Measurements from ENCODE around the gene ARHGAP12.

ARHGAP12 gene

GRCh38 chr10:31822616-31823318 lies 105.9 kb downstream of the ARHGAP12 start:
- no peak overlapping the region for H3K4me3 ChIP-seq (ENCODE audit: low read length)
- no peaks in the 10 kb centered on the region for H3K27me3 ChIP-seq (ENCODE audit: control insufficient read depth, low read length)
- H3F3A ChIP-seq (ENCODE audit: control insufficient read depth, insufficient read depth) = no peaks in the 10 kb centered on the region
- H3K27ac ChIP-seq (ENCODE audit: low read depth, low read length) = no peak overlapping the region
- no peaks in the 10 kb centered on the region for H3K79me2 ChIP-seq (ENCODE audit: control insufficient read depth, low read length)
- no peak overlapping the region for H3K4me2 ChIP-seq (ENCODE audit: low read length)
- H3K4me1 ChIP-seq (ENCODE audit: control insufficient read depth, low read length) = no peaks in the 10 kb centered on the region
- no peaks in the 10 kb centered on the region for H3K36me3 ChIP-seq (ENCODE audit: control insufficient read depth, low read length)
- H4K20me1 ChIP-seq (ENCODE audit: control insufficient read depth, insufficient read depth, low read depth, low read length) = no peaks in the 10 kb centered on the region
- TF ChIP-seq, protein P1, sequence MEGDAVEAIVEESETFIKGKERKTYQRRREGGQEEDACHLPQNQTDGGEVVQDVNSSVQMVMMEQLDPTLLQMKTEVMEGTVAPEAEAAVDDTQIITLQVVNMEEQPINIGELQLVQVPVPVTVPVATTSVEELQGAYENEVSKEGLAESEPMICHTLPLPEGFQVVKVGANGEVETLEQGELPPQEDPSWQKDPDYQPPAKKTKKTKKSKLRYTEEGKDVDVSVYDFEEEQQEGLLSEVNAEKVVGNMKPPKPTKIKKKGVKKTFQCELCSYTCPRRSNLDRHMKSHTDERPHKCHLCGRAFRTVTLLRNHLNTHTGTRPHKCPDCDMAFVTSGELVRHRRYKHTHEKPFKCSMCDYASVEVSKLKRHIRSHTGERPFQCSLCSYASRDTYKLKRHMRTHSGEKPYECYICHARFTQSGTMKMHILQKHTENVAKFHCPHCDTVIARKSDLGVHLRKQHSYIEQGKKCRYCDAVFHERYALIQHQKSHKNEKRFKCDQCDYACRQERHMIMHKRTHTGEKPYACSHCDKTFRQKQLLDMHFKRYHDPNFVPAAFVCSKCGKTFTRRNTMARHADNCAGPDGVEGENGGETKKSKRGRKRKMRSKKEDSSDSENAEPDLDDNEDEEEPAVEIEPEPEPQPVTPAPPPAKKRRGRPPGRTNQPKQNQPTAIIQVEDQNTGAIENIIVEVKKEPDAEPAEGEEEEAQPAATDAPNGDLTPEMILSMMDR (IDR thresholded peaks at IDR 0.05; ENCODE audit: low read depth, low read length, poor library complexity, severe bottlenecking) = no peak
- TF ChIP-seq EZH2phosphoT487 (IDR thresholded peaks at IDR 0.05; ENCODE audit: borderline replicate concordance, low read length) = no peak
- no peaks in the 10 kb centered on the region for H3K9me3 ChIP-seq (ENCODE audit: control insufficient read depth, insufficient read depth, low read length)
- no peaks in the 10 kb centered on the region for H3K9me2 ChIP-seq (replicated peaks; ENCODE audit: control insufficient read depth, low read length)

GRCh38 chr10:31822150-31822549 lies 106.5 kb downstream of the ARHGAP12 start:
- Histone ChIP-seq H4K20me1 (ENCODE audit: control insufficient read depth, insufficient read depth, low read depth, low read length) (no peaks in the 10 kb centered on the region), H3K79me2 (ENCODE audit: control insufficient read depth, low read length) (no peaks in the 10 kb centered on the region), H3K36me3 (ENCODE audit: control insufficient read depth, low read length) (no peaks in the 10 kb centered on the region), H3K9me3 (ENCODE audit: control insufficient read depth, insufficient read depth, low read length) (no peaks in the 10 kb centered on the region), H3K27me3 (ENCODE audit: control insufficient read depth, low read length) (no peaks in the 10 kb centered on the region), H3K27ac (ENCODE audit: low read depth, low read length) (no peak overlapping the region), H3F3A (ENCODE audit: control insufficient read depth, insufficient read depth) (no peaks in the 10 kb centered on the region), H3K9me2 (replicated peaks; ENCODE audit: control insufficient read depth, low read length) (no peaks in the 10 kb centered on the region), H3K4me2 (ENCODE audit: low read length) (no peak overlapping the region), H3K4me3 (ENCODE audit: low read length) (no peak overlapping the region), H3K4me1 (ENCODE audit: control insufficient read depth, low read length) (no peaks in the 10 kb centered on the region)
- TF ChIP-seq, protein P1 (IDR thresholded peaks at IDR 0.05; ENCODE audit: low read depth, low read length, poor library complexity, severe bottlenecking) = no peak
- TF ChIP-seq EZH2phosphoT487 (IDR thresholded peaks at IDR 0.05; ENCODE audit: borderline replicate concordance, low read length) = no peak

- Histone ChIP-seq H3K36me3 (ENCODE audit: control insufficient read depth, low read length) (no peaks in the 10 kb centered on the region), H3K4me1 (ENCODE audit: control insufficient read depth, low read length) (no peaks in the 10 kb centered on the region), H3K9me2 (replicated peaks; ENCODE audit: control insufficient read depth, low read length) (no peaks in the 10 kb centered on the region), H3K4me2 (ENCODE audit: low read length) (no peak overlapping the region), H3K79me2 (ENCODE audit: control insufficient read depth, low read length) (no peaks in the 10 kb centered on the region), H3K27me3 (ENCODE audit: control insufficient read depth, low read length) (no peaks in the 10 kb centered on the region), H4K20me1 (ENCODE audit: control insufficient read depth, insufficient read depth, low read depth, low read length) (no peaks in the 10 kb centered on the region), H3K27ac (ENCODE audit: low read depth, low read length) (no peak overlapping the region), H3K9me3 (ENCODE audit: control insufficient read depth, insufficient read depth, low read length) (no peaks in the 10 kb centered on the region), H3K4me3 (ENCODE audit: low read length) (no peak overlapping the region), H3F3A (ENCODE audit: control insufficient read depth, insufficient read depth) (no peaks in the 10 kb centered on the region)
- TF ChIP-seq, protein P1 (IDR thresholded peaks at IDR 0.05; ENCODE audit: low read depth, low read length, poor library complexity, severe bottlenecking) = no peak
- TF ChIP-seq EZH2phosphoT487 (IDR thresholded peaks at IDR 0.05; ENCODE audit: borderline replicate concordance, low read length) = no peak
These were observed 107.8 kb downstream of the ARHGAP12 start for GRCh38 chr10:31820778-31821369.
